NCI-H1048 (cell line): ENCODE measurements around the gene GRIN2D.

Experiments
- DNase-seq: peaks from one replicate; lab custom pipeline; 2025; lab: John Stamatoyannopoulos, UW

GRIN2D gene

DNA sequence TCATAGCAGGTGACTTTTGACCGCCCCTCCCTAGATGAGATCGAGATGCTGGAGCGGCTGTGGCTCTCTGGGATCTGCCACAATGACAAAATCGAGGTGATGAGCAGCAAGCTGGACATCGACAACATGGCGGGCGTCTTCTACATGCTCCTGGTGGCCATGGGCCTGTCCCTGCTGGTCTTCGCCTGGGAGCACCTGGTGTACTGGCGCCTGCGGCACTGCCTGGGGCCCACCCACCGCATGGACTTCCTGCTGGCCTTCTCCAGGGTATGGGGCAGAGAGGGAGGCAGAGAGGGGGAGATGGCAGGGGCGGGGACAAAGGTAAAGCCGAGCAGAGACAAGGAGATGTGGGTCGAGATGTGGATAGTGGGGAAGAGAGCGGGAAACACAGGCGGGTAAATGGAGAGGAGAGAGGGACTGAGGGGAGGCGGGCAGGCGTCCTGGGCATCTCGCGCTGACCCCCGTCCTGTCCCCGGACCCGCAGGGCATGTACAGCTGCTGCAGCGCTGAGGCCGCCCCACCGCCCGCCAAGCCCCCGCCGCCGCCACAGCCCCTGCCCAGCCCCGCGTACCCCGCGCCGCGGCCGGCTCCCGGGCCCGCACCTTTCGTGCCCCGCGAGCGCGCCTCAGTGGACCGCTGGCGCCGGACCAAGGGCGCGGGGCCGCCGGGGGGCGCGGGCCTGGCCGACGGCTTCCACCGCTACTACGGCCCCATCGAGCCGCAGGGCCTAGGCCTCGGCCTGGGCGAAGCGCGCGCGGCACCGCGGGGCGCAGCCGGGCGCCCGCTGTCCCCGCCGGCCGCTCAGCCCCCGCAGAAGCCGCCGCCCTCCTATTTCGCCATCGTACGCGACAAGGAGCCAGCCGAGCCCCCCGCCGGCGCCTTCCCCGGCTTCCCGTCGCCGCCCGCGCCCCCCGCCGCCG lies 48.9 kb downstream of the GRIN2D start:
- no peak for DNase-seq

DNA sequence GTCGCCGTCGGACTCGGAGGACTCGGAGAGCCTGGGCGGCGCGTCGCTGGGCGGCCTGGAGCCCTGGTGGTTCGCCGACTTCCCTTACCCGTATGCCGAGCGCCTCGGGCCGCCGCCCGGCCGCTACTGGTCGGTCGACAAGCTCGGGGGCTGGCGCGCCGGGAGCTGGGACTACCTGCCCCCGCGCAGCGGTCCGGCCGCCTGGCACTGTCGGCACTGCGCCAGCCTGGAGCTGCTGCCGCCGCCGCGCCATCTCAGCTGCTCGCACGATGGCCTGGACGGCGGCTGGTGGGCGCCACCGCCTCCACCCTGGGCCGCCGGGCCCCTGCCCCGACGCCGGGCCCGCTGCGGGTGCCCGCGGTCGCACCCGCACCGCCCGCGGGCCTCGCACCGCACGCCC lies 49.8 kb downstream of the GRIN2D start:
- DNase-seq = no peak
